ENCODE results near the gene CPXCR1. TPM values are rescaled to one million over a fixed set of nuclear protein-coding genes. Genes with fewer than 3 reads are reported as not detected.

CPXCR1 gene
- total RNA-seq (2022; extraction: Qiagen RNA extraction; ENCODE audit: low read depth), result not detected in 5 replicates

GRCh38 chrX:88746925-88747324 lies at the start of gene CPXCR1:
TSS of gene CPXCR1 (plus strand) at chrX:88747225. CDS start at chrX:88753415, 6,190 bp downstream.

Measured in A549 treated with GW870086 at 1 μM for 4 hours (cell line).